Stimulated activated CD4-positive, alpha-beta T cell treated with anti-CD3 and anti-CD28 coated beads, Interleukin-12 subunit alpha, Interleukin-12 subunit beta, amount 100 ng/mL, for 4 hours (primary cell): ENCODE data around the gene PREP.
"Not testable (repeated sequence)": the region's sequence is repeated elsewhere in the genome, so short reads cannot be mapped to it uniquely, and the experiment has no call there.

Experiments
- DNase-seq: peaks from one replicate; pipeline ENCODE4 v3.0.0-alpha.2; 2020

Gene PREP

GRCh38 chr6:105259913-105260889 lies 142.7 kb downstream of the PREP start:
- DNase-seq = no peak

DNA sequence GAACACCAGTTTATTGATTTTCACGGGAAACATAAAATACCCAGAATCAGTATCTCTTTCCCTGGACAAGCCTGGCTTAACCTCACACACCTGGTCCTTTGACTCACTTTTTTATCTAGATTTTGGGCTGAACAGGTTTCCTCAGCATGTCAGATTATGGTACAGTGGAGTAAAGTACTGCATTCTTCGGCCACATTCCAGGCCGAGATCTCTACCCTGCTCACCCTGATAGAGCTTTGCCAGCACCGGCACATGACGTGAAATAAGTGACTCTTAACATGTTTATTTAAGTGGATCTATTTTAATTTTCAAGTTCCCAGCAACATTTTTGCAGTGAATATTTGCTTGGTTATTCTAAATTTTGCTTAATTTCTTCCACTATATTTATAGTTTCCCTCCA lies 144.1 kb downstream of the PREP start:
- DNase-seq = no peak

- no peak for DNase-seq
Measured at GRCh38 chr6:105257340-105257739, 145.5 kb downstream of the PREP start.

- no peak for DNase-seq
Measured at GRCh38 chr6:105256619-105257018, 146.3 kb downstream of the PREP start.

- DNase-seq = no peak
Measured at GRCh38 chr6:105253787-105254186, 149.1 kb downstream of the PREP start.

DNA sequence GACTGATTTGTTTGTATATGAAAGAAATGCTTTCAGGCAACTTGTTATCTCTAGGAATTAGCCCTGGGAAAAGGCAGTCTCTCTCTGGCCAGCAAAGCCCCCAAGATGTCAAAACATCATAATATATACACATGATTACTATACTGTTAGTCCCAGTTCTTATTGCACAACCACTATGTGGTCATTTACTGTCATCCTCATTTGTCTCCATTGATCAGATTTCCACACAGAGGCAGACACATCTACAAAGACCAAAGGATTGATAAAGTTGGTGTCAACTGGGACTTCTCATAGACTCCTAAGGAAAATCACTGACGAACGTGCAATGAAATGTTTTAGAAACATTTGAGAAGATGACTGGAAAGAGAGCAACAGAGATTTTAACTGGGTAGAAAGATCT lies 151.2 kb downstream of the PREP start:
- no peak for DNase-seq

- no peak for DNase-seq
Measured at GRCh38 chr6:105250533-105250932, 152.3 kb downstream of the PREP start.

GRCh38 chr6:105243487-105243886 lies 159.4 kb downstream of the PREP start:
- no peak for DNase-seq

DNA sequence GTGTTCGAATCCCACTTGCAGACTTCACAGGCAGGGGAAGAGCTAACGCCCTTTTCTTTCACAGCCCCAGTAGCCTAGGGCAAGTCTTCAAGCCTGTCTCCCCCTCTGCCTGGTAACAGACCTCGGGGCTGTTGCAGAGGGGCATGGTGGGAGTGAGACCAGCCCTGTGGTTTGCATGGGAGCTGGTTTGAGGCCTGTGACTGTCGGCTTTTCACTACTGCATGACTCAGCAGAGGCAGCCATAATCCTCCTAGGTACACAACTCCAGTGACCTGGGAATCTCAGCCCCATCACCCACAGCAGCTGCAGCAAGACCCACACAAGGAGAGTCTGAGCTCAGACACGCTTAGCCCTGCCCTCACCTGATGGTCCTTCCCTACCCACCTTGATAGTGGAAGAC lies 167.7 kb downstream of the PREP start:
- DNase-seq = no peak

DNA sequence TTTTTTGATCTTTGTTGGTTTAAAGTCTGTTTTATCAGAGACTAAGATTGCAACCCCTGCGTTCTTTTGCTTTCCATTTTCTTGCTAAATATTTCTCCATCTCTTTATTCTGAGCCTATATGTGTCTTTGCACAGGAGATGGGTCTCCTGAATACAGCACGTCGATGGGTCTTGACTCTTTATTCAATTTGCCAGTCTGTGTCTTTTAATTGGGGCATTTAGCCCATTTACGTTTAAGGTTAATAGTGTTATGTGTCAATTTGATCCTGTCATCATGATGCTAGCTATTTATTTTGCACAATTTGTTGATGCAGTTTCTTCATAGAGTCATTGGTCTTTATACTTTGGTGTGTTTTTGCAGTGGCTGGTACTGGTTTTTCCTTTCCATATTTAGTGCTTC lies 171.1 kb downstream of the PREP start:
- not testable (repeated sequence) for DNase-seq
